ENCODE measurements around the gene LTB. TPM values are rescaled to one million over a fixed set of nuclear protein-coding genes. Genes with fewer than 3 reads are reported as not detected.

Gene LTB
- total RNA-seq = 0.17 TPM in 1 of 2 replicates, not detected in the other

GRCh38 chr6:31582230-31582643 is at the start of gene LTB:
LTB (minus strand) TSS chr6:31582424; CDS start chr6:31582417, 7 bp downstream.

GRCh38 chr6:31620586-31621319 is 38.5 kb upstream of the LTB start, which contains the start of gene PRRC2A:
PRRC2A (plus strand) TSS chr6:31620715; CDS start chr6:31622790, 2,075 bp downstream.

DNA sequence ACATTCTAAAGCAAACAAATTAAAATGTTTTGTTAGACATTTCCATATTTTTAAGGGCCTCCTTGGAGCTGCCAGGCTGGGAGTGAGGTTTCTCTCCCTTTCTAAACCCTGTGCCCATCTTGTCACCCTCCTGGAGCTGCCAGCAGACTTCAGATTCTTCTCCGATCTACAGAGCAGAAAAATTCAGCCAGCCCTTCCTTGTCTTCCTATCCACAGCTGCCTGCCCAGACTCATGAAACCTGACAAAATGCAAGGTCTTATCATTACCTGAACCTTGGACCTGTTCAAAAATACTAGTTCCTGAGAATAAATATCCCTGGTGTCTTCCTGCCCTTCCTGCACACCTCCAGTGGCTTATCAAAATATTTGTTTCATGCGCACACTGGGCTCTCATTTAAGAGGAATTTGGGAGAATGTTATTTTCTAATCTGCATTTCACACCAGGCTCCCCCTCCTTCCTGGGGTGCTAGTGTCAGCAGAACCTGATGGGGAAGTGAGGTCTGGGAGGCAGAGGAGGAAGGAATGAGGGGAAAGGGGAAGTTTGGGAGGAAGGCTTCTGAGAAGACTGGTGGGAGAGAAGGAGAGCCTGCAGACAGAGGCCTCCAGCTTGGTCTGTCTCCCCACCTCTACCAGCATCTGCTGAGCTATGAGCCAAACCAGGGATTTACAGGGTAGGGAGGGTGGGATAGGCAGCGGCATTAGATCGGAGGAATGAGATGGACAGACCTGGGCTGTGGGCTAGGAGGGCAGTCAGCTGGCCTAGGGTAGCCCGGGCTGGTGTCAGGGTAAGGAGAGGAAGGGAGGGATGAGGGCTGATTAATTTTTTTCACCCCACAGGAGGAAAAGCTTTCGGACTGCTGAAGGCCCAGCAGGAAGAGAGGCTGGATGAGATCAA is 32.7 kb upstream of the LTB start, which contains the start of gene AIF1:
AIF1 (plus strand) TSS at position 551 of the 895 bp plus-strand sequence; CDS start at position 647, 96 bp downstream.

GRCh38 chr6:31586008-31586407 is 3.8 kb upstream of the LTB start, which contains the start of gene LST1:
LST1 (plus strand) TSS chr6:31586277; CDS start chr6:31587300, 1,023 bp downstream.

DNA sequence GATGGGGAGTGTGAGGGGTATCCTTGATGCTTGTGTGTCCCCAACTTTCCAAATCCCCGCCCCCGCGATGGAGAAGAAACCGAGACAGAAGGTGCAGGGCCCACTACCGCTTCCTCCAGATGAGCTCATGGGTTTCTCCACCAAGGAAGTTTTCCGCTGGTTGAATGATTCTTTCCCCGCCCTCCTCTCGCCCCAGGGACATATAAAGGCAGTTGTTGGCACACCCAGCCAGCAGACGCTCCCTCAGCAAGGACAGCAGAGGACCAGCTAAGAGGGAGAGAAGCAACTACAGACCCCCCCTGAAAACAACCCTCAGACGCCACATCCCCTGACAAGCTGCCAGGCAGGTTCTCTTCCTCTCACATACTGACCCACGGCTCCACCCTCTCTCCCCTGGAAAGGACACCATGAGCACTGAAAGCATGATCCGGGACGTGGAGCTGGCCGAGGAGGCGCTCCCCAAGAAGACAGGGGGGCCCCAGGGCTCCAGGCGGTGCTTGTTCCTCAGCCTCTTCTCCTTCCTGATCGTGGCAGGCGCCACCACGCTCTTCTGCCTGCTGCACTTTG is 6.8 kb downstream of the LTB start, which contains the start of gene TNF:
TNF (plus strand) TSS at position 231 of the 567 bp plus-strand sequence; CDS start at position 408, 177 bp downstream.

GRCh38 chr6:31572041-31572911 is 9.9 kb downstream of the LTB start, which contains the start of gene LTA:
LTA (plus strand) TSS chr6:31572289; CDS start chr6:31572743, 454 bp downstream.

GRCh38 chr6:31546958-31547726 is 35.1 kb downstream of the LTB start, which contains the start of gene NFKBIL1:
NFKBIL1 (plus strand) TSS chr6:31547608; CDS start chr6:31547695, 87 bp downstream.

GRCh38 chr6:31546339-31546957 is 35.8 kb downstream of the LTB start, which contains the start of gene ATP6V1G2:
ATP6V1G2 (minus strand) TSS chr6:31546608; CDS start chr6:31546559, 49 bp downstream.

GRCh38 chr6:31541658-31542521 is 40.3 kb downstream of the LTB start, which contains the start of gene DDX39B:
DDX39B (minus strand) TSS chr6:31542003; CDS start chr6:31540532, 1,471 bp downstream.

Other genes starting within 250 kb of the LTB start
- 77.2 and 211 TPM in 2 replicates for gene HLA-B, start 225.2 kb downstream of the LTB start, total RNA-seq
- gene MICA, start 178.8 kb downstream of the LTB start, total RNA-seq = 21.0 and 25.6 TPM in 2 replicates
- 3.9 and 12.6 TPM in 2 replicates for gene MICB, start 84.3 kb downstream of the LTB start, total RNA-seq
- not detected in 2 replicates for gene MCCD1, start 53.5 kb downstream of the LTB start, total RNA-seq
- 197 and 272 TPM in 2 replicates for gene DDX39B, start 40.4 kb downstream of the LTB start, total RNA-seq
- 2.7 and 7.2 TPM in 2 replicates for gene ATP6V1G2, start 35.8 kb downstream of the LTB start, total RNA-seq
- 16.6 and 19.9 TPM in 2 replicates for gene NFKBIL1, start 34.8 kb downstream of the LTB start, total RNA-seq
- gene LTA, start 10.1 kb downstream of the LTB start, total RNA-seq = not detected in 2 replicates
- gene TNF, start 6.9 kb downstream of the LTB start, total RNA-seq = not detected in 2 replicates
- not detected in 2 replicates for gene LST1, start 3.9 kb upstream of the LTB start, total RNA-seq
- gene NCR3, start 10.6 kb upstream of the LTB start, total RNA-seq = not detected in 2 replicates
- 1.4 TPM in 1 of 2 replicates, not detected in the other for gene AIF1, start 32.8 kb upstream of the LTB start, total RNA-seq
- 71.2 and 71.5 TPM in 2 replicates for gene PRRC2A, start 38.3 kb upstream of the LTB start, total RNA-seq
- 164 and 183 TPM in 2 replicates for gene BAG6, start 70.2 kb upstream of the LTB start, total RNA-seq
- 0.51 and 3.2 TPM in 2 replicates for gene APOM, start 73.5 kb upstream of the LTB start, total RNA-seq
- gene C6orf47, start 78.4 kb upstream of the LTB start, total RNA-seq = 14.3 and 14.8 TPM in 2 replicates
- gene GPANK1, start 82.6 kb upstream of the LTB start, total RNA-seq = 13.4 and 15.3 TPM in 2 replicates
- gene CSNK2B, start 83.7 kb upstream of the LTB start, total RNA-seq = 205 and 210 TPM in 2 replicates
- gene LY6G5B, start 87.6 kb upstream of the LTB start, total RNA-seq = 1.0 and 1.2 TPM in 2 replicates
- 0.43 TPM in 1 of 2 replicates, not detected in the other for gene LY6G5C, start 98.6 kb upstream of the LTB start, total RNA-seq
- 25.7 and 29.2 TPM in 2 replicates for gene ABHD16A, start 120.9 kb upstream of the LTB start, total RNA-seq
- not detected in 2 replicates for gene LY6G6F, start 124.4 kb upstream of the LTB start, total RNA-seq
- gene LY6G6D, start 132.9 kb upstream of the LTB start, total RNA-seq = not detected in 2 replicates
- gene LY6G6C, start 139.3 kb upstream of the LTB start, total RNA-seq = not detected in 2 replicates
- not detected in 2 replicates for gene MPIG6B, start 140.9 kb upstream of the LTB start, total RNA-seq
- gene DDAH2, start 146.9 kb upstream of the LTB start, total RNA-seq = 70.2 and 88.5 TPM in 2 replicates
- gene CLIC1, start 154.1 kb upstream of the LTB start, total RNA-seq = 266 and 364 TPM in 2 replicates
- 4.2 and 4.7 TPM in 2 replicates for gene MSH5, start 157.6 kb upstream of the LTB start, total RNA-seq
- 1.2 and 2.8 TPM in 2 replicates for gene SAPCD1, start 180.2 kb upstream of the LTB start, total RNA-seq
- gene VWA7, start 194.9 kb upstream of the LTB start, total RNA-seq = not detected in 2 replicates
- gene VARS1, start 213.3 kb upstream of the LTB start, total RNA-seq = 44.9 and 47.3 TPM in 2 replicates
- gene LSM2, start 224.5 kb upstream of the LTB start, total RNA-seq = 40.0 and 71.4 TPM in 2 replicates
- gene HSPA1L, start 232.9 kb upstream of the LTB start, total RNA-seq = 0.12 and 0.34 TPM in 2 replicates
- 62.6 and 74.3 TPM in 2 replicates for gene HSPA1A, start 233.1 kb upstream of the LTB start, total RNA-seq
- 94.5 and 110 TPM in 2 replicates for gene HSPA1B, start 245.3 kb upstream of the LTB start, total RNA-seq